DND-41 (cell line): ENCODE results near the gene GABRG3.

ENCODE experiments used
- ATAC-seq: fragments of 200-7000 bp; cut with Tn5 transposase; 3 replicates; pipeline ENCODE4 v1.9.1; 2021; ENCODE audit warnings: low read depth; ENCODE audit not compliant: insufficient read depth
- DNase-seq: peaks from one replicate; pipeline ENCODE4 v3.0.0-alpha.2; 2020
- H2AFZ ChIP-seq: 2 replicates; pipeline ENCODE4 v1.6.0; 2012; ENCODE audit warnings: low read depth, low read length
- H3K27ac ChIP-seq: 2 replicates; pipeline ENCODE4 v1.5.1; 2012; ENCODE audit warnings: low read length, inconsistent platforms
- H3K27me3 ChIP-seq: fragments of 200-600 bp; sonication (generic); 2 replicates; pipeline ENCODE4 v1.6.0; 2012; ENCODE audit warnings: low read length, mild to moderate bottlenecking, inconsistent platforms; ENCODE audit not compliant: insufficient read depth, poor library complexity
- H3K36me3 ChIP-seq: 2 replicates; pipeline ENCODE4 v1.5.1; 2012; ENCODE audit warnings: low read length, inconsistent platforms; ENCODE audit not compliant: insufficient read depth
- H3K4me1 ChIP-seq: 2 replicates; pipeline ENCODE4 v1.5.1; 2012; ENCODE audit warnings: mild to moderate bottlenecking, low read length; ENCODE audit not compliant: insufficient read depth
- H3K4me2 ChIP-seq: 2 replicates; pipeline ENCODE4 v1.6.0; 2012; ENCODE audit warnings: mild to moderate bottlenecking, moderate library complexity, low read length, inconsistent platforms; ENCODE audit not compliant: insufficient read depth
- H3K4me3 ChIP-seq, 2 experiments: fragments of 200-600 bp in 1 of 2; shearing (Covaris generic) in 1 of 2; 2 replicates each; pipeline ENCODE4 v1.5.1; 2012 to 2016; ENCODE audit warnings: inconsistent platforms in 2 of 2, low read length in 2 of 2, mild to moderate bottlenecking in 2 of 2, low read depth in 1 of 2, moderate library complexity in 1 of 2
- H3K79me2 ChIP-seq: 2 replicates; pipeline ENCODE4 v1.6.0; 2012; ENCODE audit warnings: low read length, inconsistent platforms; ENCODE audit not compliant: insufficient read depth
- H3K9ac ChIP-seq: 2 replicates; pipeline ENCODE4 v1.6.0; 2012; ENCODE audit warnings: low read depth, mild to moderate bottlenecking, inconsistent platforms, low read length, moderate library complexity
- H3K9me3 ChIP-seq: 2 replicates; pipeline ENCODE4 v1.5.1; 2012; ENCODE audit warnings: low read length, moderate library complexity, mild to moderate bottlenecking, inconsistent platforms; ENCODE audit not compliant: insufficient read depth, severe bottlenecking
- H4K20me1 ChIP-seq: 2 replicates; pipeline ENCODE4 v1.6.0; 2012; ENCODE audit warnings: low read length; ENCODE audit not compliant: insufficient read depth
- CTCF ChIP-seq: IDR thresholded peaks from 2 replicates; pipeline ENCODE4 v1.5.1; 2012; ENCODE audit warnings: borderline replicate concordance, low read length, moderate library complexity, mild to moderate bottlenecking; ENCODE audit not compliant: poor library complexity, severe bottlenecking; ENCODE audit errors: extremely low read depth
- EZH2 ChIP-seq: IDR thresholded peaks from 3 replicates; pipeline ENCODE4 v1.6.1; 2012; ENCODE audit warnings: borderline replicate concordance, low read depth, mild to moderate bottlenecking, moderate library complexity, low read length, inconsistent platforms; ENCODE audit not compliant: severe bottlenecking

Gene GABRG3

GRCh38 chr15:27095886-27096624 is 125.1 kb downstream of the GABRG3 start:
- Histone ChIP-seq H3K27me3 (no peaks in the 10 kb centered on the region), H3K9ac (no peak overlapping the region), H3K27ac (no peak overlapping the region), H3K79me2 (no peaks in the 10 kb centered on the region), H4K20me1 (no peaks in the 10 kb centered on the region), H3K4me3 (no peak overlapping the region), H3K4me1 (no peaks in the 10 kb centered on the region), H2AFZ (no peak overlapping the region), H3K9me3 (no peaks in the 10 kb centered on the region), H3K36me3 (no peaks in the 10 kb centered on the region), H3K4me2 (no peak overlapping the region)
- TF ChIP-seq CTCF (no peak), EZH2 (no peak)
- no peak for DNase-seq
- ATAC-seq: no peak

- Histone ChIP-seq H3K9me3 (no peaks in the 10 kb centered on the region), H3K27ac (no peak overlapping the region), H3K27me3 (no peaks in the 10 kb centered on the region), H3K4me2 (no peak overlapping the region), H3K4me1 (no peaks in the 10 kb centered on the region), H2AFZ (no peak overlapping the region), H4K20me1 (no peaks in the 10 kb centered on the region), H3K79me2 (no peaks in the 10 kb centered on the region), H3K4me3 (no peak overlapping the region), H3K9ac (no peak overlapping the region), H3K36me3 (no peaks in the 10 kb centered on the region)
- ATAC-seq (no peak), DNase-seq (no peak)
- TF ChIP-seq CTCF (no peak), EZH2 (no peak)
Observed at GRCh38 chr15:27097506-27097905, 126.5 kb downstream of the GABRG3 start.

- no peaks in the 10 kb centered on the region for H3K79me2 ChIP-seq
- TF ChIP-seq CTCF (no peak), EZH2 (no peak)
- no peak for ATAC-seq
Observed at GRCh38 chr15:27101982-27102381, 131.0 kb downstream of the GABRG3 start.

More at GRCh38 chr15:27101982-27102381, 131.0 kb downstream of the GABRG3 start:
- no peak overlapping the region for H3K27ac ChIP-seq
- DNase-seq: no peak
- no peaks in the 10 kb centered on the region for H4K20me1 ChIP-seq
- no peaks in the 10 kb centered on the region for H3K4me1 ChIP-seq
- no peaks in the 10 kb centered on the region for H3K36me3 ChIP-seq
- no peak overlapping the region for H3K9ac ChIP-seq
- H3K9me3 ChIP-seq: no peaks in the 10 kb centered on the region
- H3K4me2 ChIP-seq: no peak overlapping the region
- H2AFZ ChIP-seq: no peak overlapping the region
- no peak overlapping the region for H3K4me3 ChIP-seq
- H3K27me3 ChIP-seq: no peaks in the 10 kb centered on the region
